Stimulated activated CD4-positive, alpha-beta T cell treated with anti-CD3 and anti-CD28 coated beads, Interleukin-1b, Interleukin-23, amount 100 ng/mL, for 1 hour (primary cell): ENCODE data around the gene USP21.
A peak's percentile ranks its signal among the peaks of the same experiment; 100 is the strongest.

ENCODE experiments used
- DNase-seq, 2 donors: peaks; one replicate each; pipeline ENCODE4 v3.0.0-alpha.2; 2020; ENCODE audit warnings: low read depth in 2 of 2

The USP21 gene

GRCh38 chr1:161137881-161138280 lies 21.4 kb upstream of the USP21 start:
- no peak for DNase-seq

GRCh38 chr1:161138431-161138830 lies 20.9 kb upstream of the USP21 start:
- DNase-seq, result no peak

- DNase-seq, result no peak
These were observed 19.5 kb upstream of the USP21 start for GRCh38 chr1:161139766-161140165.

- DNase-seq, result no peak
These were observed 18.4 kb upstream of the USP21 start for GRCh38 chr1:161140755-161141400.

GRCh38 chr1:161145832-161146231 lies 13.5 kb upstream of the USP21 start:
- no peak for DNase-seq

- DNase-seq, result no peak
These were observed 6.1 kb upstream of the USP21 start for GRCh38 chr1:161153176-161153575.

GRCh38 chr1:161153682-161154337 lies 5.5 kb upstream of the USP21 start, which contains the start of gene UFC1:
Gene UFC1 (plus strand): TSS chr1:161153978. CDS start chr1:161153998, 20 bp downstream.
- peak; percentile 48 to 50 for DNase-seq

- DNase-seq, result no peak
These were observed 1.4 kb upstream of the USP21 start for GRCh38 chr1:161157867-161158266.

GRCh38 chr1:161158316-161159010 lies 837 bp upstream of the USP21 start:
- no peak for DNase-seq

GRCh38 chr1:161159913-161160243 lies 578 bp downstream of the USP21 start:
- DNase-seq, result no peak

- DNase-seq, result no peak
These were observed 1.4 kb downstream of the USP21 start for GRCh38 chr1:161160671-161161145.

GRCh38 chr1:161161652-161162051 lies 2.4 kb downstream of the USP21 start:
- no peak for DNase-seq

- DNase-seq, result no peak
These were observed 2.8 kb downstream of the USP21 start for GRCh38 chr1:161162052-161162451.

- DNase-seq, result no peak
These were observed 3.5 kb downstream of the USP21 start for GRCh38 chr1:161162806-161163205.

- no peak for DNase-seq
These were observed 4.5 kb downstream of the USP21 start for GRCh38 chr1:161163793-161164192.

- no peak for DNase-seq
These were observed 5.8 kb downstream of the USP21 start for GRCh38 chr1:161164901-161165610.

- DNase-seq, result peak; percentile 71 to 74
These were observed 6.7 kb downstream of the USP21 start, which contains the start of gene PPOX for GRCh38 chr1:161165742-161166668. Gene PPOX (plus strand): TSS chr1:161166426. CDS start chr1:161166848, 422 bp downstream.

GRCh38 chr1:161166669-161167548 lies 7.6 kb downstream of the USP21 start:
- no peak for DNase-seq

GRCh38 chr1:161168906-161169305 lies 9.6 kb downstream of the USP21 start:
- DNase-seq, result no peak

- no peak for DNase-seq
These were observed 11.9 kb downstream of the USP21 start for GRCh38 chr1:161171191-161171590.
